Bone marrow (tissue), 2 donors: ENCODE data around the gene ADGRG6.

Source experiments
- DNase-seq, 2 donors: peaks; one replicate each; lab custom pipeline; 2025; lab: John Stamatoyannopoulos, UW

ADGRG6 gene

GRCh38 chr6:142489722-142490610 lies 188.2 kb downstream of the ADGRG6 start:
- DNase-seq: no peak
